ENCODE measurements around the gene ALDH8A1. TPM values are rescaled to one million over a fixed set of nuclear protein-coding genes. Genes with fewer than 3 reads are reported as not detected.

Gene ALDH8A1
- total and polyA plus RNA-seq, 2 experiments from 2014 or later: 2.0 to 2.1 TPM

DNA sequence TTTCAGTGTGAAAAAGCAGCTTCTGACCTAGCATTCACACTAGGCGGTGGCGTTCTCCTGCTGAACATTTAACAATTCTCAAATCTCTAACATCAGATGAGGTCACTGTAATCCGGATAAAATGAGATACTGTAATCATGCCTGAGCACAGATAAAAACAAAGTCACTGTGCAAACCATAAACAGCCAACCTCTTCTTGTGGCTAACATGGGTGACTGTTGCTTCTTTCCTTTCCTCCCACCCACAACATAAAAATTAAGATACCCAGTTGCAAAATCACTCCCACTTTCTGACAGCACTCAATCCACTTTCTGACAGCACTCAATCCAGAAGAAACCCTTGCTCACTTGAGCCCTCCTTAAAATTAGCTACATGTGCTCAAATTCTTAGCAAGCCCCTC is 11.5 kb upstream of the ALDH8A1 start:
- Histone ChIP-seq H3K4me3 (no peak overlapping the region), H3K27ac (no peak overlapping the region), H3K9me3 (ENCODE audit: low read depth) (no peaks in the 10 kb centered on the region), H3K27me3 (no peaks in the 10 kb centered on the region), H3K36me3 (peaks cover 11% of the 10 kb centered on the region), H3K4me1 (ENCODE audit: low read depth) (no peaks in the 10 kb centered on the region)
- DNase-seq (ENCODE audit: low read depth in 1 of 2, low spot score in 1 of 2): no peak
- TF ChIP-seq, protein P1, sequence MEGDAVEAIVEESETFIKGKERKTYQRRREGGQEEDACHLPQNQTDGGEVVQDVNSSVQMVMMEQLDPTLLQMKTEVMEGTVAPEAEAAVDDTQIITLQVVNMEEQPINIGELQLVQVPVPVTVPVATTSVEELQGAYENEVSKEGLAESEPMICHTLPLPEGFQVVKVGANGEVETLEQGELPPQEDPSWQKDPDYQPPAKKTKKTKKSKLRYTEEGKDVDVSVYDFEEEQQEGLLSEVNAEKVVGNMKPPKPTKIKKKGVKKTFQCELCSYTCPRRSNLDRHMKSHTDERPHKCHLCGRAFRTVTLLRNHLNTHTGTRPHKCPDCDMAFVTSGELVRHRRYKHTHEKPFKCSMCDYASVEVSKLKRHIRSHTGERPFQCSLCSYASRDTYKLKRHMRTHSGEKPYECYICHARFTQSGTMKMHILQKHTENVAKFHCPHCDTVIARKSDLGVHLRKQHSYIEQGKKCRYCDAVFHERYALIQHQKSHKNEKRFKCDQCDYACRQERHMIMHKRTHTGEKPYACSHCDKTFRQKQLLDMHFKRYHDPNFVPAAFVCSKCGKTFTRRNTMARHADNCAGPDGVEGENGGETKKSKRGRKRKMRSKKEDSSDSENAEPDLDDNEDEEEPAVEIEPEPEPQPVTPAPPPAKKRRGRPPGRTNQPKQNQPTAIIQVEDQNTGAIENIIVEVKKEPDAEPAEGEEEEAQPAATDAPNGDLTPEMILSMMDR (IDR thresholded peaks at IDR 0.05; ENCODE audit: low read depth, low read length): no peak

DNA sequence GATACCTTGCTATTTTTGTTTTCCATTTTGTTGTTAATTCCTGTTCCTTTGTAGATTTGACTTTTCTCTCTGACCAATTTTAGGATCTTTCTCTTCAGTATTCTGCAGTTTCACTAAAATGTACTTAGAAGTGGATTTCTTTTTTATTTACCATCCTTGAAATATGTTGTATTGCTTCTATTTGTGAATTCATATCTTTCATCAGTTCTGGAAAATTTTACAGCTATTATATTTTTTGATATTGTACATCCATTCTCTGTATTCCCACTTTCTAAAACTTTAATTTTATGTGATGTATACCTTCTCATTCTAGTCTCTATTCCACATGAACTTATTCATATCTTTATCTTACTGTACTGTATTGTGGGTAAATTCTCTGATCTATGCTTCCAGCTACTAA is 9.7 kb upstream of the ALDH8A1 start:
- Histone ChIP-seq H3K27me3 (no peaks in the 10 kb centered on the region), H3K27ac (no peak overlapping the region), H3K36me3 (no peaks in the 10 kb centered on the region), H3K4me1 (ENCODE audit: low read depth) (no peaks in the 10 kb centered on the region), H3K9me3 (ENCODE audit: low read depth) (no peaks in the 10 kb centered on the region), H3K4me3 (no peak overlapping the region)
- TF ChIP-seq, protein P1 (IDR thresholded peaks at IDR 0.05; ENCODE audit: low read depth, low read length): no peak
- DNase-seq (ENCODE audit: low read depth in 1 of 2, low spot score in 1 of 2): no peak

DNA sequence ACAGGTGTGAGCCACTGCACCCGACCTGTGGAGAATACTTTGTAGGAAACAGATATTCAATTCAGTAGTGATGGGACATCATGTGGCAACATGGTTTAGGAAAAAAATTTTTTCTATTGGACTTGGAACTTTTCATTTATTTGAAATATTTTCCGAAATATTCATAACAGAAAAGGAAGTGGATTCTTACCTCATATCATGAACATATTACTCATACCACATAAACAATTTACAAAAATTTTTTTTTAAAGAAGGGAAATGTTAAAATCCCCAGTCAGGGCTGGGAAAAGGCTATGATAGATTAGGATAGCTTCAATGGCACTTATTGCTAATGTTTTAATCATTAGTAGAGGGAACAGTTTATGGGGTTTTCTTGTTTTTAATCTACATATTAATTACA is 6.8 kb upstream of the ALDH8A1 start:
- Histone ChIP-seq H3K9me3 (ENCODE audit: low read depth) (no peaks in the 10 kb centered on the region), H3K4me1 (ENCODE audit: low read depth) (no peaks in the 10 kb centered on the region), H3K36me3 (no peaks in the 10 kb centered on the region), H3K4me3 (no peak overlapping the region), H3K27ac (no peak overlapping the region), H3K27me3 (no peaks in the 10 kb centered on the region)
- TF ChIP-seq, protein P1 (IDR thresholded peaks at IDR 0.05; ENCODE audit: low read depth, low read length): no peak
- no peak for DNase-seq (ENCODE audit: low read depth in 1 of 2, low spot score in 1 of 2)

DNA sequence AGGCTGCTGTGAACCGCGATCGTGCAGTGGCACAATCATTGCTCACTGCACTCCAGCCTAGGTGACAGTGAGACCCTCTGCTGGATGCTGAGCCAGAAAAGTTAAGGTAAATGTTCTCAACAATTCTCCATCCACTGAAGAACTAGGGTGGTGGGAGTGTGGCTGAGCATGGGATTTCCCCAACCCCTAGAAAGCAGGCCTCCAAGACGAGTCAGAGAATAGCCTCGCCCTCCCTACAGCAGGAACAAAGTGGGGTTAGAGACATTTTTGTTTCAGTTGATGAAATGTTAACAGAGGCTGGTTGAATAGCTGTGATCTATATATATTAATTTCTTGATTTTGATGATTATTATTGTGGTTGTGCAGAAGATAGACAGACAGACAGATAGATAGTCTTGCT is 6.1 kb upstream of the ALDH8A1 start:
- Histone ChIP-seq H3K27ac (no peak overlapping the region), H3K27me3 (no peaks in the 10 kb centered on the region), H3K9me3 (ENCODE audit: low read depth) (no peaks in the 10 kb centered on the region), H3K36me3 (no peaks in the 10 kb centered on the region), H3K4me3 (no peak overlapping the region), H3K4me1 (ENCODE audit: low read depth) (no peaks in the 10 kb centered on the region)
- no peak for DNase-seq (ENCODE audit: low read depth in 1 of 2, low spot score in 1 of 2)
- TF ChIP-seq, protein P1 (IDR thresholded peaks at IDR 0.05; ENCODE audit: low read depth, low read length): no peak

DNA sequence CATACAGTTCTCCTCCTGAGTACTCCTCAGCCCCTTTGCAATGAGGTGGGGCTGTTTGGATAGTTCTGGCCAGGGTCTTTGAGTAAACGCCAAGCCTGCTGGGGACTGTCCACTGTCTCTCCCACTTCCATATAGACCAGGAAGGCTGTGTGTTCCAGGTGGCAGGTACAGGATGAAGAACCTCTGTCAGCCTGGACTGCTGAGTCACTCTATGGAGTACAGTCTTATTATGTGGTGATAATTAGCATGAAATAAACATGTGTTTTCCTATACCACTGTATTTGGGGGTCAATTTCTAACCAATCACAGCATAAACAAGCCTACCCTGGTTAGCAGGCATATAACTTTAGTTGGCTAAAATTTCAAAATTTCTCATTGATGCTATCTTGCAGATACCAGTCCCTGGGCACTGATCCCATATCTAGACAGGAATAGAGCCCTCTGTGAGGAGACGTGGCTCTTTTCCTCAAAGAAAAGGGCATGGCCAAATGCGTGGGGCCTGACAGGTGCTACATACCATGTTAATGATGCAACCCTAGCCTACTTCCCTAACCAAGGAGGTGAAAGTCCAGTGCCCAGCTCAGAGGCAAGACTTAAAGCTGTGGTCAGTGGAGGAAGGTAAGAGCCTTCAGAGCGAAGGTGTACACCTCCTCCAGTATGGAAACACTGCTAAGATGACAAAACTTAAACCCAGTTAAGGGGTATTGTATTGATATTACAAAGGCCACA is 4.5 kb upstream of the ALDH8A1 start:
- Histone ChIP-seq H3K4me3 (no peak overlapping the region), H3K36me3 (no peaks in the 10 kb centered on the region), H3K27ac (no peak overlapping the region), H3K4me1 (ENCODE audit: low read depth) (no peaks in the 10 kb centered on the region), H3K27me3 (no peaks in the 10 kb centered on the region), H3K9me3 (ENCODE audit: low read depth) (no peaks in the 10 kb centered on the region)
- no peak for DNase-seq (ENCODE audit: low read depth in 1 of 2, low spot score in 1 of 2)
- TF ChIP-seq, protein P1 (IDR thresholded peaks at IDR 0.05; ENCODE audit: low read depth, low read length): no peak

Data from cardiac muscle cell (in vitro differentiated cells and primary cell).